ENCODE results near the gene EIF5B.

EIF5B gene

DNA sequence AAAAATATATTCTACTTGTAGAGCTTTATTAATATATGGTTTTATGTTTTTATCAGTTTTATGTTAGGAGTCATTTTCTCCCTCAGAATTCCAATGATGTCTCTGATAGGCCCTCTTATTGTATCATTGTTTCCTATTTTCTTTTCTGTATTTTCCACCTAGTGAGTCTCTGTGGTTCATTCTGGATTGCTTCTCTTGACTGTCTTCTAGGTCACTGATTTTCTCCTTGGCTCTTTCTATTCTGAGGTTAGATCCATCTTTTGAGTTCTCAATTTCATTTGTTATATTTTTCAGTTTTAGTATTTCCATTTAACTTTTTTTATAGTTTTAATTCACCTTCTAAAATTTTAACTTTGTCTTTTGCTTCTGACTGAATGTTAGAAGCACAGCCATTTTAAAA is 37.6 kb downstream of the EIF5B start:
- DNase-seq, result no peak

DNA sequence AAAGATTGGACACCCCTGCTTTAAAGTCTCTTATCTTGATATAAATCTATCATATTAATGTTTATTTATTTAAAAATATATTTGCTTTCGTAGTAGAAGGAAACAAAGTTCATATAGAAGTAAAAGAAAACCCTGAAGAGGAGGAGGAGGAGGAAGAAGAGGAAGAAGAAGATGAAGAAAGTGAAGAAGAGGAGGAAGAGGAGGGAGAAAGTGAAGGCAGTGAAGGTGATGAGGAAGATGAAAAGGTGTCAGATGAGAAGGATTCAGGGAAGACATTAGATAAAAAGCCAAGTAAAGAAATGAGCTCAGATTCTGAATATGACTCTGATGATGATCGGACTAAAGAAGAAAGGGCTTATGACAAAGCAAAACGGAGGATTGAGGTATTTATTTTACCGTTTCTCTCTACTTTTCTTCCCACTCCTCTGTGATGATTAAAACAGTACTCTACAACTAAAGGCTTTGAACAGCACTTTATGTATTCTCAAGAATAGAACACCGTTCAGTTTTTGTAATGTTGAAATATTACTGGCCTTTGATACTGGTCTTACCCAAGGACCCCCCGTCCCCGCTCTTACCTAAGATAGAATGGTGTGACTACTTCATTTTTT is 39.2 kb downstream of the EIF5B start:
- no peak for DNase-seq

DNA sequence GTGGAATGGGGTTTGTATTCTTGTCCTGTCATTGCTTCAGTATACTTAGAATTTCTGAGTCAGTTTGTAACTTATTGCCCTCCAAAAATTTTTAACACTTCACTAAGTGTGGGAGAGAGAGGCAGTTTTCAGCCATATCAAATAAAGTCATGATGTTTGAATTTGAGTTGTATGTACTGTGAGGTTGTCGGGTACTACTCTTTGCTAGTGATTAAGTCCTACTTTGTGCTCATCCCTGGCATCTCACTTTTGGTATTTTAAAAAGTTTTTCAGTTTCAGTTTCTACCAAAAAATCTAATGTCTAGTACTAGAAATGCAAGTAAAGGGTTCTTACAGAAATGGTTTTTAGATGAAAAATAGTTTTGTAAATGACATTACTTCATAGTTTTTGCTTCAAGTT is 40.7 kb downstream of the EIF5B start:
- no peak for DNase-seq

DNA sequence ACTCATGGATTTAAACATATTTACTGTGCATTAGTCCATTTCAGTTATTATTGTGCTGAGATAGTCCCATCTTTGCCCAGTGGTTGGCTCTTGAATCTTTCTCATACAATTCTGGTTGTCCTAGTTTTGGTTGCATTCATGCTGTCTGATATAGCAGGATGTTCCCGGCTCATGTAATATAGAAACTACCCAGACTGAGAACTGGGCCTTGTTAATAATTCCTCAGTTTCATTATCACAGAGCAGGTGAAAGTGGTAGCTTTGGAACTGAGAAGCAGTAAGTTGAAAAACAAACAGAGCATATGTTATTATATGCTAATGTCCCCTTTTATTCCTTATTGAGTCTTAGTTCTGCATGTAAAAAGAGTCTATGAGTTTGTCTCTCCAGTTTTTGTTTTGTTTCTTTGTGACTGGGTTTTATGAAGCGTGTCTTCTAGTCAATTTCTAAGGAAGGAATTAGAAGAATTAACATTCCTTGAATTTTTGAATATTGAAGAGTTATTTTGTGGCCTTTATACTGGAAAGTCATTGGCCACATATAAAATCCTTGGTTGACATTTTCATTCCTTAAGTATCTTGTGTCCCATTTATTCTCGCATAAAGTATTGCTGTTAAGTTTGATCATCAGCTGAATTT is 43.3 kb downstream of the EIF5B start:
- no peak for DNase-seq

DNA sequence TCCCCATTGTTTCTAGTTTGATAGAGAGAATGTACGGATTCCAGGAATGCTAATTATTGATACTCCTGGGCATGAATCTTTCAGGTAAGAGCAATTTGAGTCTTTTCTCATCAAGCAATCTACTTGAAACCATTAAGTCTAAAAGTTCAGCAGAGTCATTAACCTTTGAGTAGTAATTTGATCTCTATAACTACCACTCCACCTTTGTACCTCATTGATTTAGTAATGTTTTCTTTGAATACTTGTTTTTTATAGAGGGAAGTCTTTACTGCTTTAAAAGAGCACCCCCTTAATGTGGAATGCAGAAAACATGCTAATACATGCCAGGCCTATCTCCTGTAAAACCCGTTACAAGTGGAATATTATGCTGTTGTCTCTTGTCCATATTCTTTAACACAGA is 45.0 kb downstream of the EIF5B start:
- no peak for DNase-seq

DNA sequence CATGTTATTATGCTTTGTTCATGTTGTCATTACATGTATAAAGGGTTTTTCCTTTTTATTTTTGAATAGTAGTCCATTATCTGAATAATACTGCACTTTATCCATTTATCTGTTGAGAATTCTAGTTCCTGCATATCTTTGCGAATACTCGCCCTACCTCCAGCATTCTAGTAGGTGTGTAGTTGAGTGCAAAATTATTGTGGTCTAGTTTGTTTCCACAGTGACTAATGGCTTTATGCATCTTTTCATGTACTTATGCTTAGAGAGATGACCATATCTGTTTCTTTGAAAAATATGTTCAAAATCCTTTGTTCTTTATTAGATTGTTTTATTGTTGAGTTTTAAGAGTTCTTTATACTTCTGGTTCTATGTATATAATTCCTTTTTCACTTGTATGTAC is 48.8 kb downstream of the EIF5B start:
- DNase-seq, result no peak

DNA sequence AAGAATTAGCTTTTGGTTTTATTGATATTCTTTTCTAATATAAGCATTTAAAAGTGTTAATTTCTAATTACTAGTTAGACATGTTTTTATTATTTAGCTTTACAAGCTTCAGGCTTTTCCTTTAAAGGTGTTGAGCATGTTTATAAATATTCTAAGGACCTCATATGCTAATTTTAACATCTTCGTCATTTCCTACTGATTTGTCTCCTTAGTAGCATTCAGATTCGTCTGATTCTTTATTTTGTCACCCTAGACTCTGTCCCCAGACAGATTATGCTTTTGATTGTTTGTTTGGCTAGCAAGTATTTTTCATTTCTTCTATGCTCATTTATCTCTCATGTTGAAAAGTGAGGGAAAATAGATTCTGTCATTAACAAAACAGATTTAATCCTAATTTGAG is 51.7 kb downstream of the EIF5B start:
- DNase-seq, result no peak

DNA sequence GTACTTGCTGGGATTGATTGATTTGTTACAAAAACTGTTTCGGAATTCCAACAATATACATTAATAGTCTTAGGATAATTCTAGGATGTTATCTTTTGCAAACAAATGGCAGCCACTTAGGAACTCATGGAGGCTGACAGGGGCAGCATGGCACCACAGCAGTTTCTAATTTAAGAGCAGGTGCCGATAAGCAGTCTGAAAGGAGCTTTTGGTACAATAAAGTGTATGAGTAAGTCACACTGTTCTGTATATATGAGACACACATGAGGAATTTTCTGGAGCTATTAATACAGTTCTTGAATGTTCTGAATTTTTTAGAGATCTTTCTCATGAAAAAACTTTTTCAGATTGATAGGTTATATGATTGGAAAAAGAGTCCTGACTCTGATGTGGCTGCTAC is 52.2 kb downstream of the EIF5B start:
- no peak for DNase-seq

DNA sequence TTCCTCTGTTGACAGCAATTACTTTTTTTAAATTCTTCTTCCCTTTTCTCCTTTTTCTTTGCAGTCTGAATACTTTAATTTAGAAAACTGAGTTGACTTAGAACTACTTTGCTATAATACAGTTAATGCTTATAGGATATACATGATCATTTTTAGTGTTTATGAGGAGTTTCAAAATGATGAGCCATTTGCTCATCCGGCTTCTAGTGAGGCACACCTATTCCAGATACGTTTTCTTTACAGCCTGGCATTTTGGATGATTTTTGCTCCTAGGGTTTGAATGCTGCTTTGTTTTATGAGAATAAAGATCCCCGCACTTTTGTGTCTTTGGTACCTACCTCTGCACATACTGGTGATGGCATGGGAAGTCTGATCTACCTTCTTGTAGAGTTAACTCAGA is 52.8 kb downstream of the EIF5B start:
- DNase-seq, result no peak

DNA sequence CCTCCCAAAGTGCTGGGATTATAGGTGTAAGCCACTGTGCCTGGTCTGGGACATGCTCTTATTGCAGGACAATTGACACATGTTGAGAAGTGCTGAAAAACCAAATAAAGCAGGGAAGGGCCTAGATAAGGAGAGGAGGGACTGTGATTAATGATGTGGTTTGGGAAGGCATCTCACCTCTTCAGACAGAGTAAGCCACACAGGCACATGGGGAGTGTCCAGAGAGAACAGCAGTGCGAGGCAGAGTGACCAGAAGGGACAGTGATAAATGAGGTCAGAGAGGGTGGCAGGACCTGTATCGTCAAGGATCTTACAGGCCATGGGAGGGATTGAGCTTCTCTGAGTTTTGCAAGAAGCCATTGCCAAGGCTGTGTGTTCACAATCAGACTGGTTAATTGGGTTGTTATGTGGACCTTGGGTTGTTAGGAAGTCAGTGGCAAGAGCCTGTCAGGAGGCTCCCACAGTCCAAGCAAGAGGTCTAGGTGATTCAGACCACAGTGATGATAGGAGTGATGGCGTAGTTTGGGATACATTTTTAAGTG is 58.5 kb downstream of the EIF5B start:
- DNase-seq, result no peak

DNA sequence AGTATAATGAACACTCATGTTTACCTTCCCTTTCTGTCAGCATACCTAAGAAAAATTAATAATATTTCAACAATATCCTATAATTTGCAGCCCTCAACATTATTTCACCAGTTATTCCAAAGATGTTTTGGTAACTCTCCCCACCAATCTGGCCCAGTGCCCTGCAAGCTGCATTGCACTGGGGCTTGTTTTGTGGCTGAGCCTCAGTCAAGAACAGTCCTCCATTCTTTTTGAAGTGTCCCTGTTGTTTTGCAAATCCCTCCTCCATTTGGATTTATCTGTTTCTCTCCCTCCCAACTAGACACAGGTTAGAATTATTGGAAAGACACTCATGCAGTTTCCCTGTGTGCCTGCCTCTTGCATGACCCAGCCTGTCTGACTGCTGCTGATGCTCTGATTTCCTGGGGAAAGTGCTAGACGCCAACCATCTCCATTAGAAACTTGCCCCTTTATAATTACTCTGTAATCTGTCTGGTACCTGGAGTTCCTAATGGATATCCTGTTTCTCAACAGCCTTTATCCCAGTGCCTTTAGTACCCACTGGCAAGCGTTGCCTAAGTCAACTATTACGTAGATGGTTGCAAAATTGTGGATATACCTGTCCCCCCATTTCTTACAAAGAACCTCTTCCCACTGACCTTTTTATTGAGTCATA is 60.2 kb downstream of the EIF5B start:
- DNase-seq, result no peak

DNA sequence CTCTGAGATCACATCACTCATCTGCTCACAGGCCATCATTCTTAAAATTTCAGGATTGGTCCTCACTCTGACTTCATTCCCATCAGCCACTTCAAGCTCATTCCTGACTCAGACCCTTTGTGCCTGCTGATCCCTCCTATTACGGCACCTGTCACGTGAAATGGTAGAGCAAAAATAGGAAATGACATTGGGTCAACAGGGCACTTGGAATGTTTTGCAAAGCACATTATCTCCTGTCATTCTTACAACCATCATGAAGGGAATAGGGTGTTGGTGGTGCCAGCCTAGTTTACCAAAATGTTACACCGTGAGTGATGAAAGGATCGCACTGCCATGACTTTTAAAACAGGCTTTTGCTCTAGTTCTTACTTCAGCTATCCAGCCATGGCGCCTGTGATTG is 61.1 kb downstream of the EIF5B start:
- DNase-seq, result no peak

DNA sequence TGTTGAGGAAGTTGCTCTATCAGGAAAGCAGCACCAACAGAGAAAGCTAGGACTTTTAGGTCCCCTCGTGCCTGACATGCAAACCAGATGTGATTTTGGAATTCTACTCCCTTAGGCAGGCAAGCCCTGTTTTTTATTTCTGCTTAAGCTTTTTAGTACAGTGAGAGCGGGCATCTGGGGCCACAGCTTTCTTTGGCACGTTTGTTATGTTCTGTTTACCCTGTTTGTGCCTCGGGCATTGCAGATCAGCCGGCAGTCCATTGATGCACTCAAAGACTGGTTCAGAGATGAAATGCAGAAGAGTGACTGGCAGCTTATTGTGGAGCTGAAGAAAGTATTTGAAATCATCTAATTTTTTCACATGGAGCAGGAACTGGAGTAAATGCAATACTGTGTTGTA is 61.9 kb downstream of the EIF5B start:
- no peak for DNase-seq

DNA sequence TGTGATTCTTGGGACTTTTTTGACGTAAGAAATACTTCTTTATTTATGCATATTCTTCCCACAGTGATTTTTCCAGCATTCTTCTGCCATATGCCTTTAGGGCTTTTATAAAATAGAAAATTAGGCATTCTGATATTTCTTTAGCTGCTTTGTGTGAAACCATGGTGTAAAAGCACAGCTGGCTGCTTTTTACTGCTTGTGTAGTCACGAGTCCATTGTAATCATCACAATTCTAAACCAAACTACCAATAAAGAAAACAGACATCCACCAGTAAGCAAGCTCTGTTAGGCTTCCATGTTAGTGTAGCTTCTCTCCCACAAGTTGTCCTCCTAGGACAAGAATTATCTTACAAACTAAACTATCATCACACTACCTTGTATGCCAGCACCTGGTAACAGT is 62.6 kb downstream of the EIF5B start:
- no peak for DNase-seq

DNA sequence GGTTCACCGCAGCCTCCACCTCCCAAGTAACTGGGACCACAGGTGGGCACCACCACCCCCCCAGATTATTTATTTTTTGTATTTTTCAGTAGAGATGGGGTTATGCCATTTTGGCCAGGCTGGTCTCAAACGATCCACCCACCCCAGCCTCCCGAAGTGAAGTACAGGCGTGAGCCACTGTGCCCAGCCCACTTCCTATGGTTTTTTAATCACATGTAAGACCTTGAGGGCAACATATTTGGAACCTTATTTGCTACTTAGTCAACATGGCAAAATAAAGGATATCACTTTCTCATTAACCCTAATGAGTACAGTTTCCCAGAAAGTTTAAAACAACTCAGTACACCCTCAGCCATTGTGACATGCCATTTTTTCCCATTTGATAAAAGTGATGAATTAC is 64.7 kb downstream of the EIF5B start:
- DNase-seq, result no peak

DNA sequence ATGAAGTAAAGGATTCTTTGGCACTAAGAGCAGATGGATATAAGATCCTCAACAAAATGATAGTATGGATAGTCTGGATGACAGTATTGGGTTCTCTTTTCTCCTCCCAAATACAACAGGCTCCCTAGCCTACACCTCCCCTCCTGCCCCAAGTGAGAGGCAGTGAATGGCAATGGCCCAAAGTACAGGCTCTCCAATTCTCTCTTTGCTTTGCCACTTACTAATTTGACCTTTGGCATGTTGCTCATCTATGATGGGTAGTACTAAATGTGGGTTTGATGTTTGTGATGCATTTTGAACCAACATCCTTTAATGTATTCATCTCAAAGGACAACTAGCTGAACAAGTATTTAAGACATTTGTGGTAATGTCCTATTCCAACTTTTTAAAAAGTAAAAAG is 65.9 kb downstream of the EIF5B start:
- DNase-seq, result no peak

DNA sequence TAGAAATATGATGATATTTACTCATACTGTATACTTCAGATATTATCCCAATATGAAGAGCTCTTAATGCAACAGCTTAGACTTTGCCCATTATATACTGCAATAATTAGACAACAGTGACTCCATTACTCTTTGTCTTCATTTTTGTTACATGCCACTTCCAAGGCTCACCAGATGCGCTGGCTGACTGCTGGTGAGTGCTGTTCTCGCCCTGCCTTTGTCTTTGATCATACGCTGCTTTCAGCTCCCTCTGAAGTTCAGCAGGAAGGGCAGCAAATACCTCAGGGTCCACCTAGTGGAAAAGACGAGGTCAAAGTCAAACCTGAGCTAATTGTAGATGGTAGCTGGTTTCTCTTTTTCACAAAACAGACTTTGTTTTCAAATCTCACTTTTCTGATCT is 66.3 kb downstream of the EIF5B start:
- DNase-seq, result no peak

DNA sequence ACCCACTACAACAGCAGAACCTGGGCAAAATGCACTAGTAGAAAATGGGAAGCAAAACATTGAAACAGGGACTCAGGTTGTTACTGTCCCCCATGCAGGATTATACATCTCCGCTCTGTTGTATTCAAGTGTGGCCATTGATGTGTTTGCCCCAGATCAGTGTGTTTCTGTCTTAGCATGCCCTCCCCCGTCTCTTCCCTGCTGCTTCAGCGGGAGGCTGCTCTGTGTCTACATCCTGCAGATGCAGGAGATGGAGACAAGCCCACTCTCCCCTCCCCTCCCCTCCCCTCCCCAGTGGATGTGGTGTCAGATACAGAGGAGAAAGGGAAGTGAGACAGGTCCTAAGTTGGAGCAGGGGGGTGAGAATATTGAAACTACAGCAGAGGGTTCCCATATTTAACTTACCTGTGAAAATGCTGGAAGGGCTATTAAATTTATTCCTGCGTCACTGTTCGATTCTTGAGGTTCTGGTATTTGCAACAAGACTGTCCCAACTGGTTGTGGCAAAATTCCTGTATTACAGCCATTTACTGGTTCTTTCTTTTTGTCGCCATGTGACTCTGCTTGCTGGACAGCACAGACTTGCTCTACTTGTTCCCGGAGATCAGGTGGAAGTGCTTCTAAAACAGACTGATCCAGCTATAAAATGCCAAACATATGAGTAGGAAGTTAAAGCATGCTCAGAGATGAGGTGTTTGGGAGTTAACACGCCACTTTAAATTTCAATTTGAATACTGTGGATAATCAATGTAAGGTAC is 67.0 kb downstream of the EIF5B start:
- no peak for DNase-seq

DNA sequence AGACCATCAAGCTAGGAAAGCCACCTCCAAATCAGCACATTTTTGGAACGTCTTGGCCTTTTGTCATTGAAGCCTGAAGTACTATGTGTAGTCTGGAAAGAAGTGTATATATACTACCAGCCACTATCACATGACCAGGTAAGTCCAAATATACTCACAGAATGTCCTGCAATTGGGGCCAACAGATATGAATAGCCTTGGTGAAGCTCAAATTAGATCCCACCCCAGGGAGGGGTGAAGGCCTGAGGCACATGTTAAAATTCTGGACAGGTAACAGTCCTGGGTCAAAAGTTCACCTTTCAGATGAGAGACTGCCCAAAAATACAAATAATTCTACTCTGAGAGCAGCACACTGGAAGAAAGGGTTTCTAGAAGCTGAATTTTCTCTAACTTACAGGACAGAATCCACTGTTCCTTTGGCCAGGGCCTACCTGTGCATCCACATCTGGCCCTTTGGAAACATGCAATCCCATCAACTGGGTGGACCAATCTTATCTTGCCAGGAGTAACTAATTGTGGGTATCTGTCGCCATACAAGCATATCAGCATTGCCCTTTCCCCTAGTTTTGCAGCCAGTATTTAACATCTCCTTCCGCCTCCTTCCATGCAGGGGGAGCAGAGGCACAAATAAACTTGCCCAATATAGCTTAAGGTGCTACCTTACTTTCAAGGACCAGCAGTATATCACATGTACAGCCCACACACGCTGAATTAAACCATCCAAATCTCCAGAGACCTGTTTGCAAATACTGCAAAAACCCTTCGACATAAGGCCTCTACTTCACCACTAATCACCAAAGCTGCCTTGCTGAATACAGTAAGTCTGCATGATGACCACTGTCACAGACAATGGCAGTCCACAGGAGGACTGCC is 67.8 kb downstream of the EIF5B start:
- DNase-seq, result no peak

DNA sequence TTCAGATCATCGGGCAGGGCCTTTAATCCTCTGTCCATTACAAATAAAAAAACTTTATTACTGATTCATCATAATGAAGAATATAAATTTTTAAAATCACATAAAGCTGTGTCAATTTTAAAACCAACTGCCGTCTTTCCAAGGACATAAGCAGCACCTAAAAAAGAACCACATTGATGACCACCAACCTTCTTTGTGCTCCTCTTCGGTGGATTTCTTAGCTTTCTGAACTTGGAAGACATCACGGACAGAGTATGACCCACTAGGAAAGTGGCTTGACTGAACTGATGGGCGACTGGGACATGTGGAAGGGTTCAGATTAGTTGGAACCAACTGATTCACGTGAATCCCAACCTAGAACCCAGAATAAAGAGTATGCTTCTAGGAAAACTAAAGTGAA is 68.9 kb downstream of the EIF5B start:
- no peak for DNase-seq

DNA sequence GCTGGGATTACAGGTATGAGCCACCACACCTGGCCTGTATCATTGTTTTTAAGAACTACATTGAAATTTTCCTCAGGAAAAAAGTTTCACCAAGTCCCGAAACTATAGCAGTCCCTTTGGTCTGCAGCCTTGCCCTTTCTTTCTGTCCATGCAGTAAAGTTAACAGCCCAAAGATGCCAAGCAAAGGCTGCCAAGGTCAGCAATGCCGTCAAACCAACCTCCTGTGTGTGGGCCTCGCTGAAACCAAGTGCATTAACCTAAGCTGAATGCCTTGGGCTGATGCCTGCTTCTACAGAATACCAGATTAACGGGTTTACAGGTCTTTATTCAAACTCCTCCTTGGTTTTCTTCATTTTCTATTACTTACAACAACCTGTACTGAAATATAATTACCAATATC is 73.1 kb downstream of the EIF5B start:
- DNase-seq, result no peak

DNA sequence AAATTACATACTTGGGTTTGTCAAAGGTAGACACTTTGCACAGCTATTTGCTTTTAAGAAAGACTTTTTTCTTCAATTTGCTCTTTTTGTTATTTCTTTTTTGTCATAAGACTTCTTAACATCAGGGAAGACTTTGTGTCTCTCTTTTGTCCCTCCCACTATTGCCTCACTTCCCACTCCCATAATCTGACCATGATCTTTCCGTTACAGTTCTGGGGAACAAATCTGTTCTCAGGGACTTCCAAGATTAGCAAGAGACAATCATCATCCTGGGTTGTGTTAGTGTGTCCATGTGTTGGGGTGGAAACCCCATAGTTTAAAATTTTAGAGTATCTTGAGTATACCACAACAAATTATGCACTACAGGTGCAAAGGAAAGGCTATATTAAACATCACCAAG is 77.4 kb downstream of the EIF5B start:
- DNase-seq, result no peak

DNA sequence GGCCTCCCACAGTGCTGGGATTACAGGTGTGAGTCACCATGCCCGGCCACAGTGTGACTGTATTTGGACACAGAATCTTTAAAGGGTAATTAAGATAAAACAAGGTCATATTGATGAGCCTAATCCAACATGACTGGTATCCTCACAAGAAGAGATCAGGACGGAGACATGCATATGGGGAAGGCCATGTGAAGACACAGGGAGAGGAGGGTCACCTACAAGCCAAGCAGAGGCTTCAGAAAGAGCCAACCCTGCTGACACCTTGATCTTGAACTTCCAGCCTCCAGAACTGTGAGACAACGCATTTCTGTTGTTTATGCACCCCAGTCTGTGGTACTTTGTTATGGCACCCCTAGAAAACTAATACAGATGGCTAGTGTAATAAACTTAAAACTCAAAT is 80.2 kb downstream of the EIF5B start:
- no peak for DNase-seq
